ENCODE measurements around the gene CSE1L. TPM values are rescaled to one million over a fixed set of nuclear protein-coding genes. Genes with fewer than 3 reads are reported as not detected.
A peak's percentile ranks its signal among the peaks of the same experiment; 100 is the strongest.
"Not testable (repeated sequence)": the region's sequence is repeated elsewhere in the genome, so short reads cannot be mapped to it uniquely, and the experiment has no call there.

CSE1L gene
- total RNA-seq, 2 donors from 2014 or later: 78.6 to 108 TPM

DNA sequence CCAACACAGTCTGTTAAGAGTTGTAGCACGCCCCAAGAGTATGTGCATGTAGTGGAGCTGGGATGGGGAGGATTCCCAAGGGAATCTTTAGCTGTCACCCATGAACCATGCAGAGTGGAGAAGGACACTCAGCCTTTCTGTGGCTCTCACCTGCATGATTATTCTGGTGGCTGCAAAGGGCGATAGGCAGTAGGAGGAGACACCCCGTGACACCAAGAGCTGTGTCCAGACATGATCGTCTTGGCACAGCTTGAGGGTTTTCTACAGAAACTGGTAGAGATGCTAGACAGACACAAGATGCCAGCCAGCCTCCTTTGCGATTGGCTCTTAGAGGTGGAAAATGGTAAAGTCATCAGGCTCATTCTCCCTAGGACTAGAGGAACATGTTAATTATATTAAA lies 3.1 kb upstream of the CSE1L start:
- ATAC-seq (no peak), DNase-seq (ENCODE audit: low spot score in 2 of 2) (no peak)
- H3K9me3 Mint-ChIP-seq: no peaks in the 10 kb centered on the region

DNA sequence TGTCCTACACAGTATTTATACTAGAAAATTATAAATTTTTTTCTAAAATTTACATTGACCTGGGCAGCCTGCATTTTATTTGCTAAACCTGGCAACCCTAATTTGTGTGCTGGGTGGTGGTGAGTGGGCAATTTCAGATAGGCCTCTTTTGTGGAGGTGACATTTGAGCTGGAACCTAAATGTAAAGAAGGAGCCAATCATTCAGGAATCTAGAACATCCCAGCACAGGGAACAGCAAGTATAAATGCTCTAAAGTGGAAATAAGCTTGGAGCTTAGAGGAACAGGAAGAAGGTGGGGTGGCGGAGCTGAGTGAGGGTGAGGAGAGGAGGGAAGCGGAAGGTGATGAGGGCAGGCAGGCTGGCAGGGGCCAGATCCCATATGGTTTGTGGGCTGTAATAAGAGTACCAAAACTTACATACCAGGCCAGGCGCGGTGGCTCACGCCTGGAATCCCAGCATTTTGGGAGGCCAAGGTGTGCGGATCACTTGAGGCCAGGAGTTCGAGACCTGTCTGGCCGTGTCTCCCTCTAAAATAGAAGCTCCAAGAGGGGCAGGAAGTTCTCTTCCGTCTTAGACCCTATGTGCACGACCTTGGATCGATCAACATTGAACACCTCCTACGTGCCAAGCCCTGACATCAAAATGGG lies 549 bp upstream of the CSE1L start:
- peak; percentile 5 to 11 for ATAC-seq
- no peak for DNase-seq (ENCODE audit: low spot score in 2 of 2)
- Mint-ChIP-seq H3K9me3 (no peaks in the 10 kb centered on the region), H3K36me3 (peaks cover 20 to 29% of the 10 kb centered on the region in 2 donors), H3K27ac (peak overlapping the region; percentile 99 to 100)

More for the DNA sequence above, 3.1 kb upstream of the CSE1L start:
- Mint-ChIP-seq H3K36me3 (peaks cover 11 to 12% of the 10 kb centered on the region in 2 donors), H3K27ac (no peak overlapping the region)

- H3K27ac Mint-ChIP-seq: no peak overlapping the region
- peaks cover 19 to 49% of the 10 kb centered on the region in 2 donors for H3K36me3 Mint-ChIP-seq
- no peak for ATAC-seq
- no peaks in the 10 kb centered on the region for H3K9me3 Mint-ChIP-seq
- no peak for DNase-seq (ENCODE audit: low spot score in 2 of 2)
These were observed 6.2 kb downstream of the CSE1L start for GRCh38 chr20:49052334-49052733.

- peaks cover 5 to 31% of the 10 kb centered on the region in 2 donors for H3K36me3 Mint-ChIP-seq
- peak overlapping the region in 1 of 2 donors; percentile 77 for H3K27ac Mint-ChIP-seq
- no peaks in the 10 kb centered on the region for H3K9me3 Mint-ChIP-seq
- ATAC-seq (no peak), DNase-seq (ENCODE audit: low spot score in 2 of 2) (no peak)
These were observed 8.0 kb downstream of the CSE1L start for GRCh38 chr20:49054056-49054643.

DNA sequence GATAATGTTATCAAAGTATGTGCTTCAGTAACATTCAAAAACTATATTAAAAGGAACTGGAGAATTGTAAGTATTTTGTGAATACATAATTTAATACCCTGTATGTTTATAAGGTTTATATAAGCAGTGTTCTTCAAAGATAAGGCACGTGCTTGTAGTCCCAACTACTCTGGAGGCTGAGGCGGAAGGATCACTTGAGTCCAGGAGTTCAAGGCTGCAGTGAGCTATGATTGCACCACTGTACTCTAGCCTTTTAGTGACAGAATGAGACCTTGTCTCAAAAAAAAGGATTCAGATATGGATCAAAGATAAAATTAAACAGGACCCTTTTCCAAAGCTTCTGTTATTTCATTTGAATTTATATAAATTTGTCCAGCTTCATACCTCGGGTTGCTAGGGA lies 17.2 kb downstream of the CSE1L start:
- no peaks in the 10 kb centered on the region for H3K9me3 Mint-ChIP-seq
- no peak for DNase-seq (ENCODE audit: low spot score in 2 of 2)
- H3K36me3 Mint-ChIP-seq: peaks cover 0 to 14% of the 10 kb centered on the region in 2 donors
- no peak for ATAC-seq
- no peak overlapping the region for H3K27ac Mint-ChIP-seq

GRCh38 chr20:49074521-49074920 lies 28.4 kb downstream of the CSE1L start:
- no peak for DNase-seq (ENCODE audit: low spot score in 2 of 2)
- Mint-ChIP-seq H3K27ac (peak overlapping the region in 1 of 2 donors; percentile 1), H3K36me3 (peaks cover 4 to 24% of the 10 kb centered on the region in 2 donors), H3K9me3 (no peaks in the 10 kb centered on the region)
- no peak for ATAC-seq

DNA sequence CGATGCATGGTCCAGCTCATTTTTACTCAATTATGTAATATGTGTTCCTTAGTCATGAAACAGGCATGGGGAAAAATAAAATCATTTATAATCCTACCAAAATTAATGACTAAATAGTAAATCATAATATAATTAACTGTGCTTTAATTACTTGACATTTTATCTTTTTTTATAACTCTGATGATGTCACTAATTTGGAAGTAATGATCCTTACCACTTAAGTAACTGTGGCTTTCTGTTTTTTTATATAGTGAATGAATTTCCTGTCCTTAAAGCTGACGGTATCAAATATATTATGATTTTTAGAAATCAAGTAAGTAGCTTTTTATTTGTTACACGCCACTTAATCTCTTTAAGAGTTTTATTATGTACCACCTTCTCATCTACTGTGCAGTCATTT lies 32.2 kb downstream of the CSE1L start:
- Mint-ChIP-seq H3K27ac (no peak overlapping the region), H3K9me3 (no peaks in the 10 kb centered on the region), H3K36me3 (peaks cover 6 to 29% of the 10 kb centered on the region in 2 donors)
- no peak for ATAC-seq
- DNase-seq (ENCODE audit: low spot score in 2 of 2): no peak

GRCh38 chr20:49082295-49082694 lies 36.2 kb downstream of the CSE1L start:
- peaks cover 16 to 32% of the 10 kb centered on the region in 2 donors for H3K36me3 Mint-ChIP-seq
- ATAC-seq; H3K27ac Mint-ChIP-seq; H3K9me3 Mint-ChIP-seq; DNase-seq (ENCODE audit: low spot score in 2 of 2): not testable (repeated sequence)

- ATAC-seq (no peak), DNase-seq (ENCODE audit: low spot score in 2 of 2) (no peak)
- no peaks in the 10 kb centered on the region for H3K9me3 Mint-ChIP-seq
- H3K36me3 Mint-ChIP-seq: peaks cover 8 to 28% of the 10 kb centered on the region in 2 donors
- H3K27ac Mint-ChIP-seq: no peak overlapping the region
These were observed 45.0 kb downstream of the CSE1L start for GRCh38 chr20:49091104-49091503.

DNA sequence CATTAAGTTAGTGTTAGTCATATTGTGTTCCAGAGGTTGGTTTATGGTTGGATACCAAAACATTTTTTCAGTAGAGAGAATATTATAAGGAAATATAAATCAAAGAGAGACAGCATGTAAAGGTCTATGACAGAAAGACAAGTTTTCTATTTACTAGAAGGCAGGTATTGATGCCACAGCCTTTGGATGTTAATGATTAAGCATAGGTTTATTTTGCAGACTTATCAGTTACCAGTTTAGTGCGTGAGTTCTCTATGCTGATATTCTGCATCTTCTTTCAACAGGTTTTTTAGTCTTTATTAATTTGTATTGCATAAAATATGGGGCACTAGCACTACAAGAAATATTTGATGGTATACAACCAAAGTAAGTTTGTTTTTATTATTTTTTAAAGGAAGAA lies 45.6 kb downstream of the CSE1L start:
- H3K9me3 Mint-ChIP-seq: no peaks in the 10 kb centered on the region
- no peak for DNase-seq (ENCODE audit: low spot score in 2 of 2)
- peaks cover 8 to 35% of the 10 kb centered on the region in 2 donors for H3K36me3 Mint-ChIP-seq
- no peak for ATAC-seq
- no peak overlapping the region for H3K27ac Mint-ChIP-seq

- ATAC-seq (no peak), DNase-seq (ENCODE audit: low spot score in 2 of 2) (no peak)
- peaks cover 8 to 52% of the 10 kb centered on the region in 2 donors for H3K36me3 Mint-ChIP-seq
- H3K9me3 Mint-ChIP-seq: no peaks in the 10 kb centered on the region
- H3K27ac Mint-ChIP-seq: peak overlapping the region in 1 of 2 donors; percentile 62
These were observed 50.2 kb downstream of the CSE1L start for GRCh38 chr20:49096203-49096730.

DNA sequence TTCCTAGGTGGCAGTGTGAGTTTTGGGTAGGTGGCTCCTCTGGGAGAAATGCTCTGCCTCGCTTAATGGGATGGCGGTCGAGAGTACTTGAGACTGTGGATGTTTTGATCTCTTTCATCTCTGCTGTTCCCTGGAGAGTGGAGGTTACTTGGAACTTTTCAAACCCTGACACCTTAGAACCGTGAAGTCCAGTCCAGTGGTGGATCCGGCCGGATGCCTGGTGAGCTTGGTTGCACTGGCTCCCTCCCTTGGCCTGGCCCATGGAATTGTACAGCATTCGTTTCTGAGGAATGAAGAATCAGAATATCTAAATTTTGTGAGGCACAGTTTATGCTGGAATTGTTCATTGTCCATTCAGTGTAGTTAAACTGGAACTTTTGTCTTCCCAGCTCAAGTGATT lies 51.0 kb downstream of the CSE1L start:
- H3K9me3 Mint-ChIP-seq: no peaks in the 10 kb centered on the region
- no peak for DNase-seq (ENCODE audit: low spot score in 2 of 2)
- no peak overlapping the region for H3K27ac Mint-ChIP-seq
- H3K36me3 Mint-ChIP-seq: peaks cover 8 to 60% of the 10 kb centered on the region in 2 donors
- ATAC-seq: no peak

- no peak for ATAC-seq
- Mint-ChIP-seq H3K27ac (peak overlapping the region in 1 of 2 donors; percentile 60), H3K36me3 (peaks cover 13 to 69% of the 10 kb centered on the region in 2 donors), H3K9me3 (no peaks in the 10 kb centered on the region)
- DNase-seq (ENCODE audit: low spot score in 2 of 2): no peak
These were observed 52.0 kb downstream of the CSE1L start for GRCh38 chr20:49098136-49098535.

- Mint-ChIP-seq H3K9me3 (no peaks in the 10 kb centered on the region), H3K36me3 (peaks cover 21 to 67% of the 10 kb centered on the region in 2 donors), H3K27ac (no peak overlapping the region)
- DNase-seq (ENCODE audit: low spot score in 2 of 2) (no peak), ATAC-seq (no peak)
These were observed 52.9 kb downstream of the CSE1L start for GRCh38 chr20:49099011-49099410.

DNA sequence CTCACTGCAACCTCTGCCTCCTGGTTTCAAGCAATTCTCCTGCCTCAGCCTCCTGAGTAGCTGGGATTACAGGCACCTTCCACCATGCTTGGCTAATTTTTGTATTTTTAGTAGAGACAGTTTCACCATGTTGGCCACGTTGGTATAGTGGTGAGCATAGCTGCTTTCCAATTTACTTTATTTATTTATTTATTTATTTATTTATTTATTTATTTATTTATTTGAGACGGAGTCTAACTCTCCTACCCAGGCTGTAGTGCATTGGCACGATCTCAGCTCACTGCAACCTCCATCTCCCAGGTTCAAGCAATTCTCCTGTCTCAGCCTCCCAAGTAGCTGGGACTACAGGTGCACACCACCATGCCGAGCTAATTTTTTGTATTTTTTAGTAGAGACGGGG lies 54.2 kb downstream of the CSE1L start:
- not testable (repeated sequence) for DNase-seq (ENCODE audit: low spot score in 2 of 2); ATAC-seq; H3K9me3 Mint-ChIP-seq; H3K27ac Mint-ChIP-seq
- H3K36me3 Mint-ChIP-seq: peaks cover 17 to 56% of the 10 kb centered on the region in 2 donors

- peak overlapping the region in 1 of 2 donors; percentile 5 for H3K27ac Mint-ChIP-seq
- ATAC-seq (no peak), DNase-seq (ENCODE audit: low spot score in 2 of 2) (no peak)
- no peaks in the 10 kb centered on the region for H3K9me3 Mint-ChIP-seq
- H3K36me3 Mint-ChIP-seq: peaks cover 17 to 53% of the 10 kb centered on the region in 2 donors
These were observed 54.9 kb downstream of the CSE1L start for GRCh38 chr20:49100972-49101371.

DNA sequence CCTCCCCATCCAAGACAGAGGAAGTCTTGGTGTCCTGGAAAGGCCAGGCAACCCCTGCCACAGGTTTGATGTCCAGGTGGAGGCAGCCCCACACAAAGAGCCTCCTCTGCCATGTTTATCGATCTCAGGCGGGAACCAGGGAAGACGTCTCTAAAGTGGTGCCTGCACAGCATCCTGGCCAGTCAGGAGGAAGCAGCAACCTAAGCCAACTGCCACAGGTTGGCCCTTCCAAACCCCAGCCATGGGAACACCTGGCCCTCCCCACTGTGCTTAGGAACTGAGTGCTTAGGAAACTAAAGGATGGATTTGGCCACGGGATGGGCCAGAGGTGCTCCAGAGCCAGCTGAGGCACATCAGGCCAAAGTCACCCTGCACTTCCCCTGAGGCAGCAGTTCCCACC lies 56.9 kb downstream of the CSE1L start:
- H3K36me3 Mint-ChIP-seq: peaks cover 17 to 39% of the 10 kb centered on the region in 2 donors
- H3K9me3 Mint-ChIP-seq: no peaks in the 10 kb centered on the region
- DNase-seq (ENCODE audit: low spot score in 2 of 2) (no peak), ATAC-seq (peak in 1 of 2 donors; percentile 22)
- peak overlapping the region; percentile 16 to 91 for H3K27ac Mint-ChIP-seq
